Fibroblast of villous mesenchyme (primary cell): ENCODE measurements around the gene NOL11. TPM values are rescaled to one million over a fixed set of nuclear protein-coding genes. Genes with fewer than 3 reads are reported as not detected.
"Not testable (repeated sequence)": the region's sequence is repeated elsewhere in the genome, so short reads cannot be mapped to it uniquely, and the experiment has no call there.

Source experiments
- DNase-seq: peaks from one replicate; pipeline ENCODE4 v3.0.0-alpha.2; 2010; ENCODE audit warnings: low read depth
- H3K4me3 ChIP-seq: 2 replicates; pipeline ENCODE4 v1.5.1; 2011; ENCODE audit warnings: low read depth, mild to moderate bottlenecking, low read length
- CTCF ChIP-seq: IDR thresholded peaks from 2 replicates; pipeline ENCODE4 v1.5.1; 2012; ENCODE audit warnings: low read depth, mild to moderate bottlenecking, low read length; ENCODE audit not compliant: insufficient read depth
- total RNA-seq: library from RNA; depleted of rRNA; stranded (reverse); fragments of >200 nt; gene quantifications from 2 replicates; pipeline ENCODE4 v1.2.3, GENCODE V29; 2012

The NOL11 gene
- total RNA-seq, 1 donor = 57.4 TPM

GRCh38 chr17:67689534-67690177 is 28.1 kb upstream of the NOL11 start:
- TF ChIP-seq CTCF = peak; percentile 70
- DNase-seq = peak; percentile 69
- no peak overlapping the region for H3K4me3 ChIP-seq

- TF ChIP-seq CTCF = no peak
- H3K4me3 ChIP-seq = no peak overlapping the region
- DNase-seq = no peak
These were observed 23.9 kb upstream of the NOL11 start for GRCh38 chr17:67693811-67694210.

- H3K4me3 ChIP-seq = no peak overlapping the region
- no peak for TF ChIP-seq CTCF
- no peak for DNase-seq
These were observed 21.4 kb upstream of the NOL11 start for GRCh38 chr17:67696347-67696746.

GRCh38 chr17:67696853-67697498 is 20.8 kb upstream of the NOL11 start:
- DNase-seq = no peak
- H3K4me3 ChIP-seq = no peak overlapping the region
- TF ChIP-seq CTCF = no peak

GRCh38 chr17:67700037-67700724 is 17.6 kb upstream of the NOL11 start:
- no peak overlapping the region for H3K4me3 ChIP-seq
- DNase-seq = no peak
- no peak for TF ChIP-seq CTCF

- no peak for DNase-seq
- TF ChIP-seq CTCF = no peak
- H3K4me3 ChIP-seq = no peak overlapping the region
These were observed 17.0 kb upstream of the NOL11 start for GRCh38 chr17:67700725-67701119.

GRCh38 chr17:67702861-67703260 is 14.9 kb upstream of the NOL11 start:
- H3K4me3 ChIP-seq, DNase-seq: not testable (repeated sequence)
